GM13977 (cell line): ENCODE results near the gene RAB11FIP5.

Experiments
- DNase-seq: peaks from one replicate; pipeline ENCODE4 v3.0.0; 2012; ENCODE audit warnings: low spot score
- in situ Hi-C: fragments of 300-500 bp; cut with MboI; formaldehyde crosslinking; loops from one replicate; pipeline ENCODE4 v1.12.0; 2022; ENCODE audit warnings: low sequenced_read_pairs, low pct_unique_long_range_greater_than_20kb, mixed read lengths, inconsistent platforms; ENCODE audit not compliant: unreplicated experiment
- TF ChIP-seq, protein P1 (sequence below): IDR thresholded peaks from 2 replicates; pipeline ENCODE4 v1.5.1; 2012; ENCODE audit warnings: mild to moderate bottlenecking, control low read depth; ENCODE audit not compliant: insufficient read depth; ENCODE audit errors: extremely low read depth, missing control alignments

Gene RAB11FIP5

DNA sequence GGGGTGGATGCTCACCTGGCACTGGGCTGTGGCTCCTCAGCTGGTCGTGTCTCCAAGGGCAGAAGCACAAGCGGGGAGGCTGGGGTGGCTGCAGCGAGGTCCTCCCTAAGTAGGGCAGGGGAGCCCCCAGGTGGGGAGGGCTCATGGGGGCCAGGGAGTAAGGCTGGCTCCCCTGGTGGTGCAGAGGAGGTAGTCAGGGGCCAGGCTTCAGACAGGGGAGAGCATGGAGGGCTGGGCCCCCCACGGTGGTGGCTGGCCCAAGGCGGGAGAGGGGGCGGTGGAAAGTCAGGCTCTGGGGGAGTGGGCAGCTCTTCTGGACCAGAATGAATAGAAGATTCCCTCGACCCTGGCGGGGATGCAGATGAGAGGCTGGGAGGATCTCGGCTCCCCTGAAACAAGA, 33.1 kb downstream of the RAB11FIP5 start:
- TF ChIP-seq, protein P1, sequence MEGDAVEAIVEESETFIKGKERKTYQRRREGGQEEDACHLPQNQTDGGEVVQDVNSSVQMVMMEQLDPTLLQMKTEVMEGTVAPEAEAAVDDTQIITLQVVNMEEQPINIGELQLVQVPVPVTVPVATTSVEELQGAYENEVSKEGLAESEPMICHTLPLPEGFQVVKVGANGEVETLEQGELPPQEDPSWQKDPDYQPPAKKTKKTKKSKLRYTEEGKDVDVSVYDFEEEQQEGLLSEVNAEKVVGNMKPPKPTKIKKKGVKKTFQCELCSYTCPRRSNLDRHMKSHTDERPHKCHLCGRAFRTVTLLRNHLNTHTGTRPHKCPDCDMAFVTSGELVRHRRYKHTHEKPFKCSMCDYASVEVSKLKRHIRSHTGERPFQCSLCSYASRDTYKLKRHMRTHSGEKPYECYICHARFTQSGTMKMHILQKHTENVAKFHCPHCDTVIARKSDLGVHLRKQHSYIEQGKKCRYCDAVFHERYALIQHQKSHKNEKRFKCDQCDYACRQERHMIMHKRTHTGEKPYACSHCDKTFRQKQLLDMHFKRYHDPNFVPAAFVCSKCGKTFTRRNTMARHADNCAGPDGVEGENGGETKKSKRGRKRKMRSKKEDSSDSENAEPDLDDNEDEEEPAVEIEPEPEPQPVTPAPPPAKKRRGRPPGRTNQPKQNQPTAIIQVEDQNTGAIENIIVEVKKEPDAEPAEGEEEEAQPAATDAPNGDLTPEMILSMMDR, result no peak
- in situ Hi-C loops, result no loop called here
- DNase-seq, result no peak

DNA sequence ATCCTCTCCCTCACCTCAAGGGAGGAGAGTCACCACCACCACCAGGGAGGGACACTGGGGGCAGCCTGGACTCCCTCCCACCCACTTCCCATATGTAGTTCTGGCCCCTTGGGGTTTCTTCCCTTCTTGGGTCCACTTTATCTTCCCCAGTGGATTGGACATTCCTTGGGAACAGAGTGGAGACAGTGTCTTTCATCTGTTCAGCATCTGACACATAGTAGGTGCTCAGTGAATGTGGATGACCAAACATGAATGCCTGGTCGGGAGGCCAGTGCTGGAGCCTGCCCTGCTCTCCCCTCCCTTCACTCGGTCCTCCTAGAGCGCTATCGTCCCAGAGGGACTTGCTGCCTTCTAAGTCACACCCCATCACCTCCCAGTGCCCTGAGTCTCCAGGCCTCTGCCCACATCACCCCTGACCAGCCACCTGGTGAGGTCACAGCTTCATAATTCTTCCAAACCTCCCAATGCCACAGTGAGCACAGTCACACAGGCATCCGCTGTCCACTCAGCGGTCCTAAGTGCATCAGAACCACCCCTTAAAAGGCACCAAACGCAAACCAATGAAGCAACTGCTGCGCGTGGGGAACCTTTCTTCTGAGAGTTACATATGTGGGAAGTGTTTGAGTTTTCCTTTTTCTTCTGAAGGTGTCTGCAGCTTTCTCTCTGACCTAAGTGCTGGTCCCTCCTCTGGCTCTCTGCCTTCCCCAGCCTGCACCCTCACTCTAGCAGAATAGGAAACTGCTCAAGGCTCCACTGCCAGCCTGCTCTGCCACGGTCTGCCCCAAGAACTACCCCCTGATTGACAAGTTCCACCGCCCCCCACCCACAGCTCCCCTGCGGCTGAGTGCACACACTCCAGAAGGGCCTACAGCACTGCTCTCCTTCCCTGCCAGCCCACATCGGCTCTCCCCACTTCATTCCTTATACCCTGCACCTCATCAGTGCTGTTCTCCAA, 34.0 kb downstream of the RAB11FIP5 start:
- in situ Hi-C loops, result no loop called here
- DNase-seq, result peak; percentile 20

DNA sequence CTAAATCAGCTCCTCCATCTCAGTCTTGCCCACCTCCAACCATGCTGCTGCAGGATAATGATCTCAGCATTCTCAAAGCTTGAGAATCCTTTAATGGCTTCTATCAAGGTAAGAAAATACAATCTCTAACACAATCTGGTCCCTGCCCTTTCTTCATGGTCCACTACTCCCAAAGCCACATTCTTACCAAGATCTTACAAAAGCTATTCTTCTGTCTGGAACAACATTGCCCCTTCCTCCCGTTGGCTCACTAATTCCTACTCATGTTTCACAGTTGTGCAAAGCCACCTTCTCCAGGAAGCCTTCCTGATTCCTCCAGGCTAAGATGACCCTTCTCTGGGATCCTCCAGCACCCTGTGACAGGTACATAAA, 35.3 kb downstream of the RAB11FIP5 start:
- TF ChIP-seq, protein P1, result no peak
- in situ Hi-C loops, result no loop called here
- no peak for DNase-seq

More for the DNA sequence above, 34.0 kb downstream of the RAB11FIP5 start:
- TF ChIP-seq, protein P1, result no peak

DNA sequence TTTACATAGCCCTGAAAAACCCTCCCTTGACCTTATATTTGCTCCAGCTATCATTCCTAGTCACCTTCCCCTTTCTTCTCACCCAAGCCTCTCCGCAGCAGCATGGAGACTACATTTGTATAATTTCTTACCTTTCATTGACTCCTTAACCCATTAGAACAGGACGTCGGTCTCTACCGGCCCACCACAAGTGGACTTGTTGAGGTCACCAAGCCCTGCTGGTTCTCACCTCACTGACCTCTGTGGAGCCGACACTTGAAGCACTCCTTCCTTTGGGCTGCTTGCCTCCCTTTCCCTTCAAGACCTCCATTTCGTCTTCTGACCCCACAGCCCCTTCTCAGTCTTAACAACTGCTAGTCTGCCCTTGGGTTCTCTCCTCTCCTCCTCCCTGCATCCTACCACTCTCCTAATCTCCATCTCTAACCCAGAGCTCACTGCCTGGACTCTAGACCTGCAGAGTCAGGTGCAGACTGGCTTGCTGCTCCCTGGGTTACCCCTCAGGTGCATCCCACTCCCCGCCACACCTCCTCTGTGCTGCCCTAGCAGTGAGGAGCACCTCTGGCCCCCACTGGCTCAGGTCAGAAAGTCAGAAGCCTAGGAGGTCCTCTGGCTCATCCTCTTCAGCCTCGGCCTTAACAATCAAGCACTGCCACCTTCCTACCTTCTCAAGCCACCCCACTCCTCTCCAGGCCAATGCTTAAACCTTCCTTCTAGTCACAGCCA, 35.9 kb downstream of the RAB11FIP5 start:
- in situ Hi-C loops, result no loop called here
- DNase-seq, result peak; percentile 12
- TF ChIP-seq, protein P1, result no peak

DNA sequence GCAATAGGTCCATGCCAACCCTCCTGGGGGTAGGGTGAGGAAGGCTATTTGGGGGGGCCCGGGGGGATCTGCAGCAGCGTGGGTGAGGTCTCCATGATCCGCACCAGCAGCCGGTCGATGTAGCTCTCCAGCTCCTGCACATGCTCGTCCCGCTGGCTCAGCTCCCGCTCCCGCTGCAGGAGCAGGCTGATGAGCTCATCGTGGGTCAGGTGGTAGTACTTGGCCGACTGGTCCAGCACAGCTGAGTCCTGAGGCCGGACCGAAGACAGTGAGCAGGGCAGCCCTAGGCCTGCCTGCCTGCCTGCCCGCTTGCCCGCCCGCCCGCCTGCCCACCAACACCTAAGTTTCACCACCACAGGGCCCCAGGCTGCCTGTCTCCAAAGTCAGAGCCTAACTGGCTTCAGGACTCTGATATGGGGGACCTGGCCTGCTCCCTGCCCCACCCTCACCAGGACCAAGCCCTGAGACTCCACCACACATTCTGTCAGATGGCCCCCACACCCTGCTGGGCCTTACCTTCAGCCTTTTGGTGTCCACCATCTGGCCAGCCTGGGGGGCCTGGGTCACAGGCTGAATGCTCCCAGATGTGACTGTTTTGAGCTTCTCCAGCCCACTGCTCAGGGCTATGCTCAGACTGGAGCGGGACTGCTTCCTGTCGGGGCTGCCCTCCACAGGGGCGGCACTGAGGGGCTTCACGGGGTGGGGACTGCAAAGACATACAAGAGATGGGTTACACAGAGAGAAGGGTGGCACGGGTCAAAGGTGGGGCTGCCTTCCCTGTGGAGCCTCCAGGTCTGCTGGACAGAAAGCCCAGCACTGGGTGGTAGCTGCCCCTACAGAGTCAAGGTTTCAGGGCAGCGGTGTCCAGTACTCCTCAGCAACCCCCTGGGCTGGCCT, 37.0 kb downstream of the RAB11FIP5 start:
- peak; percentile 14 for DNase-seq
- in situ Hi-C loops, result no loop called here
- TF ChIP-seq, protein P1, result no peak
